Brain microvascular endothelial cell (primary cell): Measurements from ENCODE around the gene CNPY3.
A peak's percentile ranks its signal among the peaks of the same experiment; 100 is the strongest.

Source experiments
- DNase-seq: peaks from one replicate; pipeline ENCODE4 v3.0.0-alpha.2; 2020
- H3K27ac ChIP-seq: fragments of 250-450 bp; sonication (Bioruptor Pico); 2 replicates; pipeline ENCODE4 v1.5.1; 2020; ENCODE audit warnings: mild to moderate bottlenecking, moderate library complexity
- H3K27me3 ChIP-seq: fragments of 250-450 bp; sonication (Bioruptor Pico); replicated peaks from 2 replicates; pipeline ENCODE4 v1.5.1; 2020; ENCODE audit warnings: mild to moderate bottlenecking
- H3K36me3 ChIP-seq: fragments of 250-450 bp; sonication (Bioruptor Pico); replicated peaks from 2 replicates; pipeline ENCODE4 v1.5.1; 2020; ENCODE audit warnings: mild to moderate bottlenecking
- H3K4me3 ChIP-seq: 2 replicates; pipeline ENCODE4 v1.5.1; 2011; ENCODE audit warnings: low read depth, mild to moderate bottlenecking, control low read depth, low read length, moderate library complexity
- in situ Hi-C: cut with HindIII; loops from 2 replicates; pipeline ENCODE4 v1.10.0; 2017; ENCODE audit warnings: low sequenced_read_pairs, low pct_ligation_motif_present
- TF ChIP-seq, protein P1 (sequence below): IDR thresholded peaks from 2 replicates; pipeline ENCODE4 v1.5.1; 2011; ENCODE audit warnings: low read depth, mild to moderate bottlenecking, moderate library complexity, low read length, control low read depth, inconsistent platforms; ENCODE audit errors: missing control alignments

Gene CNPY3

DNA sequence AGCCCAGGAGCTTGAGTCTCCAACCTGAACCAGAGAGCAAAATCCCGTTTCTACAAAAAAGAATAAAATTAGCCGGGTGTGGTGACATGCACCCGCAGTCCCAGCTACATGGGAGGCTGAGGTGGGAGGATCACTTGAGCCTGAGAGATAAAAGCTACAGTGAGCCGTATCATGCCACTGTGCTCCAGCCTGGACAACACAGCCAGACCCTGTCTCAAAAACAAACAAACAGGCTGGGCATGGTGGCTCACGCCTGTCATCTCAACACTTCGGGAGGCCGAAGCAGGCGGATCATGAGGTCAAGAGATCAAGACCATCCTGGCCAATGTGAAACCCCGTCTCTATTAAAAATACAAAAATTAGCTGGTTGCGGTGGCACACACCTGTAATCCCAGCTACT lies 24.8 kb upstream of the CNPY3 start:
- no peak overlapping the region for H3K27ac ChIP-seq
- no peaks in the 10 kb centered on the region for H3K27me3 ChIP-seq
- TF ChIP-seq, protein P1, sequence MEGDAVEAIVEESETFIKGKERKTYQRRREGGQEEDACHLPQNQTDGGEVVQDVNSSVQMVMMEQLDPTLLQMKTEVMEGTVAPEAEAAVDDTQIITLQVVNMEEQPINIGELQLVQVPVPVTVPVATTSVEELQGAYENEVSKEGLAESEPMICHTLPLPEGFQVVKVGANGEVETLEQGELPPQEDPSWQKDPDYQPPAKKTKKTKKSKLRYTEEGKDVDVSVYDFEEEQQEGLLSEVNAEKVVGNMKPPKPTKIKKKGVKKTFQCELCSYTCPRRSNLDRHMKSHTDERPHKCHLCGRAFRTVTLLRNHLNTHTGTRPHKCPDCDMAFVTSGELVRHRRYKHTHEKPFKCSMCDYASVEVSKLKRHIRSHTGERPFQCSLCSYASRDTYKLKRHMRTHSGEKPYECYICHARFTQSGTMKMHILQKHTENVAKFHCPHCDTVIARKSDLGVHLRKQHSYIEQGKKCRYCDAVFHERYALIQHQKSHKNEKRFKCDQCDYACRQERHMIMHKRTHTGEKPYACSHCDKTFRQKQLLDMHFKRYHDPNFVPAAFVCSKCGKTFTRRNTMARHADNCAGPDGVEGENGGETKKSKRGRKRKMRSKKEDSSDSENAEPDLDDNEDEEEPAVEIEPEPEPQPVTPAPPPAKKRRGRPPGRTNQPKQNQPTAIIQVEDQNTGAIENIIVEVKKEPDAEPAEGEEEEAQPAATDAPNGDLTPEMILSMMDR, result no peak
- no peak for DNase-seq
- no peak overlapping the region for H3K4me3 ChIP-seq
- in situ Hi-C loops, result no loop called here
- H3K36me3 ChIP-seq, result no peaks in the 10 kb centered on the region

DNA sequence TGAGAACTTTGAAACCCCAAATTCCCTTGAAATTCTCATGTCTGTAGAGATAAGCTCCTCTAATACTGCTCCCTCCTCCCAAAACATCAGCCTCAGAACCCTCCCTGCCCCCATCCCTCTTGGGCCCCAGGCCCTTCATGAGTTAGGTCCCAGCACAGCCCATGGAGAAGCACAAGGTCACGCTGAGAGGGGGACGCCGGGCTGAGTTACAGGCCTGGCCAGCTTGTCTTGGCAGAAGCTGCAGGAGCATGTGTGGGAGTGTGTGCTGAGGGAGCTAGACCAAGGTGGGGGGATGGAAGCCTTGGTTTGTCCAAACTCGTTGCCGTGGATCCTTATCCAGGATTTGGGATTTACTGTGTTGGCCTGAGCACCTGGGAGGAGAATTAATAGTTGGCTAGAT lies 21.9 kb upstream of the CNPY3 start:
- H3K27me3 ChIP-seq, result no peaks in the 10 kb centered on the region
- TF ChIP-seq, protein P1, result no peak
- in situ Hi-C loops, result no loop called here
- no peak for DNase-seq
- H3K36me3 ChIP-seq, result no peaks in the 10 kb centered on the region
- no peak overlapping the region for H3K27ac ChIP-seq
- no peak overlapping the region for H3K4me3 ChIP-seq

DNA sequence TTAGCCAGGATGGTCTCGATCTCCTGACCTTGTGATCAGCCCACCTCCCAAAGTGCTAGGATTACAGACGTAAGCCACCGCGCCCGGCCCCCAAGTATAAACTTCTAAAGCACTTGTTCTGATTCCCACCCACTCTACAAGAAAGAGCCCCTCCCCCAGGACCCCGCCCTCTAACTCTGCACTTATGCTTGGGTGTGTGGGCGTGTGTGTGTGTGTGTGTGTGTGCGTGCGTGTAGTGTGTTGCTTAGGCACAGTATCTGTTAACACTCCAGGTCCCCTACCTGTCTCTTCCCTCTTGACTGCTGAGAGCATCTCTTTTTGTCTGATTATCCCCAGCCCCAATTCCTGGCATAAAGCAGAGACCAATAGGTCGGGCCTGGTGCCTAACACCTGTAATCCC lies 19.4 kb upstream of the CNPY3 start:
- Histone ChIP-seq H3K27ac (no peak overlapping the region), H3K4me3 (no peak overlapping the region), H3K36me3 (no peaks in the 10 kb centered on the region), H3K27me3 (no peaks in the 10 kb centered on the region)
- in situ Hi-C loops, result no loop called here
- no peak for DNase-seq
- TF ChIP-seq, protein P1, result no peak

DNA sequence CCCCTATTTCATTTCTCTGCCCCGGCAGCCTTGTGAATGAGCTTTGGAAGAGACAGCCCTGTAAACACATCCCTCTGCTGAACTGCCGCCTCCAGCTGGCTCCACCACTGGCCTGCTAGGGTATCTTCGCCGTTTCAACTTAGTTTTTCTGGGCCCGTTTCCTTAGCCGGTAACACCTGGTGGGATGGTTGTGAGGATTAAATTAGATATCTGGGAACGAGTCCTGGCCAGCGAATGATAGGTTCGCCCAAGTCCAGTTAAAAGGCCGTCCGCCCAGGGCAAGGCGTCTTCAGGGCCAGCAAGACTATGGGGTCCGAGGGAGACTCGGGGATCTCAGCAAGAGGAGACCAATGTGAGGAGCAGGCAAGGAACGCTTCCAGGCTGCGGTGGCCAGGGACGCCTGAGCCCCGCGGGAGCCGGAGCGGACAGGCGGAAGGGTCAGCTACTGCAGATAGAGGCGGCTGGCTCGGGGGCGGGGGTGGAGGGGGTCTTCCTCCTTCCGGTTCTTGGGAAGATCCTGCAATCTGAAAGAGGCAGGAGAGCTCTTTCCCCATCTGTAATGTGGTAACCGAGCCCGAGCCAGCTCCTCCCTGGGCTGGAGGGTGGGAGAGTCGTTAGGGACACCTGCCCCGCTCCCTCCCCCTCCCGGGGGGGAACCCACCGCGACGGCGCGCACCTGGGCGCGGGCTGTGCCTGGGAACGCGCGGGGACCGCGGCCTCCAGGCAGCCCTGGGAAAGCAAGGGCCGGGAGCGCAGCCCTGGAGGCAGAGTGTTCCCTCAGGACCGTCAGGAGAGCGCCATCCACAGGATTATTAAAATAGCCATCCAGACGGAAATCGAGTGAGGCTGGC lies 17.9 kb upstream of the CNPY3 start:
- DNase-seq, result no peak
- Histone ChIP-seq H3K36me3 (no peaks in the 10 kb centered on the region), H3K27me3 (no peaks in the 10 kb centered on the region), H3K27ac (no peak overlapping the region), H3K4me3 (peak overlapping the region; percentile 42)
- in situ Hi-C loops, result no loop called here
- TF ChIP-seq, protein P1, result peak; percentile 20

DNA sequence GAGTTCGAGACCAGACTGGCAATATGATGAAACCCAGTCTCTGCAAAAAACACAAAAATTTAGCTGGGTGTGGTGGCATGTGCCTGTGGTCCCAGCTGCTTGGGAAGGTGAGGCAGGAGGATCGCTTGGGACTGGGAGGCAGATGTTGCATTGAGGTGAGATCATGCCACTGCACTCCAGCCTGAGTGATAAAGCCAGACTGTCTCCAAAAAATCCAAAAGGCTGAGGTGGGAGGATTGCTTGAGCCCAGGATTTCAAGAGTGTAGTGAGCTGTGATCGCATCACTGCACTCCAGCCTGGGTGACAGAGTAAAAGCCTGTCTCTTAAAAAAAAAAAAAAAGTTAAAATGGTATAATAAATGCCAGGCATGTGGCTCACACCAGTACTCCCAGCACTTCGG lies 14.7 kb upstream of the CNPY3 start:
- H3K36me3 ChIP-seq, result no peaks in the 10 kb centered on the region
- no peak overlapping the region for H3K4me3 ChIP-seq
- no peaks in the 10 kb centered on the region for H3K27me3 ChIP-seq
- in situ Hi-C loops, result no loop called here
- no peak overlapping the region for H3K27ac ChIP-seq
- no peak for DNase-seq
- TF ChIP-seq, protein P1, result no peak

DNA sequence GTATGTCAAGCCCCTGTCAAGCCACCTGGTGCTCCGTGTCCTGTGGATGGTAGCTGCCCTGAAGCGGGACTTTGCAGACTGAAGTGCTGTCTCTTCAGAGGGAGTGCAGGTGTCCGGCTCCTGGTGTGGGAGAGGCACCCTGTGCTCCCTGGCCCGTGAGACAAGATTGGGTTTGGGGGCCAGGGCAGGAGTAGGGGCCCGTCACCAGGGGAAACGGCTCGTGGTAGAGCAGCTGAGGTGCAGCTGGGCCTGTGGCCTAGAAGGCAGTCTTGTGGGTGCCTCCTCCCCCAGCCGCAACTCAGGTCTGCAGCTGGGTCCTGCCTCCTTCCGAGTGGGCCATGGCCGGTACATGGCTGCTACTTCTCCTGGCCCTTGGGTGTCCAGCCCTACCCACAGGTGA lies 13.5 kb upstream of the CNPY3 start, which contains the start of gene PTCRA:
Gene PTCRA (plus strand): TSS at position 322 of the 400 bp plus-strand sequence. CDS start 17 bp downstream, at position 339.
- Histone ChIP-seq H3K4me3 (no peak within 1 kb of the TSS), H3K27me3 (no peaks in the 10 kb centered on the region), H3K27ac (no peak within 1 kb of the TSS), H3K36me3 (no peaks in the 10 kb centered on the region)
- no peak for DNase-seq
- in situ Hi-C loops, result no loop called here
- TF ChIP-seq, protein P1, result no peak
